GM18909 (cell line): ENCODE results near the gene CIROP.
"Not testable (repeated sequence)": the region's sequence is repeated elsewhere in the genome, so short reads cannot be mapped to it uniquely, and the experiment has no call there.

ENCODE experiments used
- ATAC-seq: cut with Tn5 transposase; IDR thresholded peaks from one replicate; pipeline ENCODE4 v1.9.1; 2021; ENCODE audit warnings: mild to moderate bottlenecking; ENCODE audit not compliant: unreplicated experiment, poor library complexity

CIROP gene

DNA sequence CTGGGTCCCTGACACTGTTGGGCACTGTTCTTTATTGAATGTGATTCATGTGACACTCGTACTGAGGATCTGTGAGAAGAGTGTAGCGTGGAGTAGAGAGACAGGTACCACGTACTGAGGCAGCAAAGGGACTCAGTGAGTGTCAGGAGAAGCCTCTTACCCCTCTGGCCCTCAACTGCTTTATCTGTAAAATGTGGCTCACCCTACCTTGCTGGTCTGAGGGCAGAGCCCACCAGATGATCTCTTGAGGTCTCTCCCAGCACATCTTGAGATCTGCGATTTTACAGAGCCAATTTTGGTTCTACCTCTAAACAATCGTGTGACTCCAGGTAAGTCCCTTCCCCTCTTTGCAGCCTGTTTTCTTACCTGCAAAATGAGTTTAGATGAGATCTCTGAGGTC, 11.1 kb upstream of the CIROP start:
- no peak for ATAC-seq

DNA sequence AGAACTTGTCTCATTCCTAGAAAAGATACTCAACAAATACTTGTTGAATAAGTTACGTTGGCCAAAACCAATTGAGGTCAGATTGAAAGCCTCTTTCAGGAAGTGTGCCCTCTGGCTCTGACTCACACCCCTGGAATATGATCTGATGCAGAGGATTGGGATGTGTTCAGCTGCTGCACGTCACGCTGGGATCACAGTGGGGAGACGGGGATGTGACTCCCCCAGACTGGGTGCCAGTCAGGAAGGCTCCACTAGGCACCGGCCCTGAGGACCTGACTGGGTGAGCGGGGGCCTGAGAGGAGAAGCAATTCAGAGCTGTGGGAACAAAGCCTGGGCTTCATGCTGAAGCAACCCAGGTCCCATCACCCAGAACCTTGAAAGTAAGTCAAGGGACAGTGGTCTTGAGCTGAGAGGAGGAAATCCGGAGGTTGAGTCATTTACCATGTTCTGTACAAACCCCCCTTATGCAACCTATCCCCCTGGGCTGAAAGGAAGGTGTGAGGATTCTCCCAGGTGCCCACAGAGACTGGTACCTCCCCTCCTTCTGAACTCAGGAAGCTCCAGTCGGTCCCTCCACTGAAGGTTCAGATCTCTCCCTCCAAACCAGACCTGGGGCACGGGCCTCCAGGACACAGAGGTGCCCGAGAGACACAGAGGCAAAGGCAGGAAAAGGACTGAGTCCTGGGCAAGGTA, 10.4 kb upstream of the CIROP start:
- no peak for ATAC-seq

DNA sequence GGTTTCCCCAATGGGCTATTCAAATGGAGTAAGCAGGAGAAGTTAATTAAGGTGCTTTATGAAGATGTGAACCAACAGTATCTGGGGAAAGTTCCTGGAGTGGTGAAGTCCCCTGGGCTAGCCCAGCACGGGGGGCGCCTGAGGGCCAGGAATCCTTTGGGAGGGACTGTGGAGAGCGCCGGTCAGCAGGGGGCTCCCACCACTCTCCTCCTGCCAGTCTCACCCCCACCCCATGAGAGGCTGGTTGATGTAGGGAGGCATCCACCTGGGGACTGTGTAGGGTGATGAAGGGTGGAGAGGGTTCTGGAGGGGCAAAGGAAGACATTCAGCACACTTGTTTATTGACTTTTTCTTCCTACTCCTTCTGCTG, 9.9 kb upstream of the CIROP start:
- no peak for ATAC-seq

DNA sequence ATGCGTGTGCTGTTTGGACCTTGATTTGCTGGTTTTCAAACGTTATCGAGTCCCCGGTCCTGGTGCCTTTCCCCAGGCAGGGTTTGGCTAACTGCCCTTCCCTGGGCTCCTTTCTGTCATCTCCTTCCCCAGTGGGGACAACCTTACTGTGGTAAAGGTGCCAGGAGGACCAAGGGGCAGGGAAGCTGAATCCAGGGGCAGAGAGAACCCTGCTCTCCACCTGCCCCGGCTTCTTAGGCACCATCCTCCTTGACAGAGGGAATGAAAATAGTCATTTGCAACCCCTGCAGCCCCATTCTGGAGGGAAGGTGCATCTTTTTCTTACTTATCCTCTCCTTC, 9.3 kb upstream of the CIROP start:
- ATAC-seq = no peak

DNA sequence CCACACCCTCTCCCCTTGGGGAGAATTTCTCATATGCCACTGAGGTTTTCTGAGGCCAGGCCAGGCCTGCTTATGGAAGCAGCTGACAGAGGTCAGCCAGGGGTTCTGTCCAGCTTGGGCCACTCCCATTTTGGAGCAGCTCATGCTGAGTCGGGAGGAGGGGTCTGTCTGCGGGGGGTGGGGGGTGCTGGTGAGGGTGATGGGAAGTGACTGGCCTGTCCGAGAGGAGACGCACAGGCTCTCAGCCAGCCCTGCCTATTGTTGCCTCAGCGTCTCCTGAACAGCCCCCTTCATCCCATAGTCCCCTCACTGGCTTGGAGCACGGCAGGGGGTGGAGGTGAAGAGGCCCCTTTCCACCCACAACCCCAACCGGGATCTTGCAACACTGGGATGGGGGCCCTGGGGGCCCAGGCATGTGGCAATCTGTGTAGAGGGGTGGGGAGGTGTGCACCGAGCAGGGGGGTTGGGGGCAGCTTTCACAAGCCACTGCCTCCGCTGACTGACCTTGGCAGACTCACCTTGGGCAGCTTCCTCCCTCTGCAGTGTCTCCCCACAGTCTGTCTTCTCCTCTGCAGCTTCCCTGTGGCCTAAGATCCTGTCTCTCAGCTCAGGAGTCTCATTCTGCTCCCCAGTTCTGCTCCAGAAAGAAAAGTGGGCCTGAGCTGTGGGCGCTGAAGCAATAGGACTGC, 8.8 kb upstream of the CIROP start:
- no peak for ATAC-seq

DNA sequence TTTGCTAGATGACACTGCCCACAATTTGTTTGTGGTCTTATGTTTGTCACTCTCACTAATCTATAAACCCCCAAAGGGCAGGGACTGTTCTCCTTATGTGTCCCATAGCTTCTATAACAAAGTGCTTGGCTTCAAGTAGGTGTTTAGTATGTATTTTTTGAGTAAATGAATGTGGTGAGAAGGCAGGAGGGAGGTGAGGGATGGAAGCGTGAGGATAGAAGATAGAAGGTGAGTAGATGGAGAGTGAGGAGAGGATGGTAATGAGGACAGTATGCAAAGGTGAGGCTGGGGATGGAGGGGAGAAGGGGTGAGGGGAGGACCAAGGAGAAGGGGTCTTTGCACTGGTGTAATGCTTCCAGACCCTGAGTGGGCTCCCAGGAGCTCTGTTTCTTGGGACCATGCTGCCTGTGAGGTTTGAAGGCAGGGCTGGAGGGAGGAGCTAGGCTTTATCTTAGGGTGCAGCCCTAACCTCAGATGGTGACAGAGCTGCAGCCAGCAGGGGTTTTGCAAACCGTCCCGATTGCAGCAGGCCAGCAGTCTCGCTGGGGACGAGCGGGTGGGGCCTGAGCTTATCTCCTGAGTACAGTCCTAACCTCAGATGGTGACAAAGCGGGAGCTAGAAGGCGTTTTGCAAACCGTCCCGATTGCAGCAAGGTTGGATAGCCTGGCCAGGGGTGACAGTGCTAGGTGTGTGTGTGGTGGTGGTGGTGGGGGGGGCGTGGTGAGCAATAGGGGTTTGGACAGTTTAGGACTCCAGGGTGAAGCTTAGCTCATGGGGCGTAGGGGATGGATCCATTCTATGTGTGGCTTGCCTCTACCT, 7.8 kb upstream of the CIROP start:
- ATAC-seq = no peak

DNA sequence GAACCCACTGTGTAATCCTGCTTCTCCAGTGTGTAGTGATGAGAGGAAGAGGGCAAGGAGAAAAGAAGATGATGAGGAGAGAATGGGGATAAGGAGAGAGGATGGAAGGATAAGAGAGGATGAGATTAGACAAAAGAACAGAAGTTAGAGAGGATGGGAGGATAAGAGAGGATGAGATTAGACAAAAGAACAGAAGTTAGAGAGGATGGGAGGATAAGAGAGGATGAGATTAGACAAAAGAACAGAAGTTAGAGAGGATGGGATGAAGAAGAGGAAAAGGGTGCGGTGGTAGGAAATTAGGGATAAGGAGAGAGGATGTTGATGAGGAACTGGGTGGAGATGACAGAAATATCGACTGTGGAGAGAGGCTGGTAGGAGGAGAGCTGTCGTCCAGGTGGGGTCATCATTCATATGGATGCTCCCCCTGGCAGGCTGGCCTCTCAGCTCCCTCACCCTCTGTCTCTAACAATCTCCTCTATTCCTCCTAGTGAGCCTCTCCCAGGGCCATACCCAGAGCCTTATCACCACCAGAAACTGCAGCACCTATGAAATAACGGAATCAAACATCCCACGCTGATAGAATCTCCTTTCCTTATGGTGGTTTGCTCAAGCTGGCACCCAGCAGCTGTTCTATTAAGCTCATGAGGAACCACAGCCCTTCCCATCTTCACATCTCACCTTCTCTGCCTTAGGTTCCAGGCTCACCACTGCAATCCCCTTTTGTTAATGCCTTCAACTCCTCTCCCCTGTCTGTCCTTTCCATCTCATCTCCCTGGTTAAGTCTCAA, 6.0 kb upstream of the CIROP start:
- no peak for ATAC-seq

DNA sequence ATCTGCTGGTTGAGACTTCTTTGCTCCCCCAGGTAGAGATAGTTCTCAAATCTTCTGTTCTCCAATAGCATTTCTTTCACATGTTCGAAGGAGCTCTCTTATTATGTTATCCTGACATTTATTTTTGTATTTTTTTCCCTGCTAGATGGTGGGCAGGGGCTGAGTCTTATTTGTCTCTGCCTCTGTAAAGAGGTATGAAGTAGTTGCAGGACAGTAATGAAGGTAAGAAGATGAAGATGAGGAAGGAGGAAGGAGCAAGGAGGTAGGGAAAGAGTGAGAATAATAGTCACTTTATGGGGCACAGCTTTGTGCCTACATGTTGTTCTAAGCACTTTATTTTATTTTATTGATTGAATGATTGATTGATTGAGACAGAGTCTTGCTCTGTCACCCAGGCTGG, 5.0 kb upstream of the CIROP start:
- ATAC-seq = no peak

DNA sequence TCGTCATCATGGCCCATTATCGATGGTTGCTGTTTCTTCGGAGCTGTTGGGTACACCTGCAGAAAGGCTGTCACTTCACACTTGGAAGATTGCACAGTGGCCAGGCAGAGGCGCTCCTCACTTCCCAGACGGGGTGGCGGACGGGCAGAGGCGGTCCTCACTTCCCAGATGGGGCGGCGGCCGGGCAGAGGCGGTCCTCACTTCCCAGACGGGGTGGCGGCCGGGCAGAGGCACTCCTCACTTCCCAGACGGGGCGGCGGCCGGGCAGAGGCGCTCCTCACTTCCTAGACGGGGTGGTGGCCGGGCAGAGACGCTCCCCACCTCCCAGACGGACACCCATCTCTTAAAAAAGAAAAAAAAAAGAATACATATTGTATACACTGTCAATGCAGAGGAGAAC, 3.4 kb upstream of the CIROP start:
- ATAC-seq = not testable (repeated sequence)

DNA sequence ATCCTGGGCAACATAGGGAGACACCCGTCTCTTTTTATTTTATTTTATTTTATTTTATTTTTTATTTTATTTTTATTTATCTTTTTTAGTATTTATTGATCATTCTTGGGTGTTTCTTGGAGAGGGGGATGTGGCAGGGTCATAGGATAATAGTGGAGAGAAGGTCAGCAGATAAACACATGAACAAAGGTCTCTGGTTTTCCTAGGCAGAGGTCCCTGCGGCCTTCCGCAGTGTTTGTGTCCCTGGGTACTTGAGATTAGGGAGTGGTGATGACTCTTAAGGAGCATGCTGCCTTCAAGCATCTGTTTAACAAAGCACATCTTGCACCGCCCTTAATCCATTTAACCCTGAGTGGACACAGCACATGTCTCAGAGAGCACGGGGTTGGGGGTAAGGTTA, 2.8 kb upstream of the CIROP start:
- not testable (repeated sequence) for ATAC-seq

DNA sequence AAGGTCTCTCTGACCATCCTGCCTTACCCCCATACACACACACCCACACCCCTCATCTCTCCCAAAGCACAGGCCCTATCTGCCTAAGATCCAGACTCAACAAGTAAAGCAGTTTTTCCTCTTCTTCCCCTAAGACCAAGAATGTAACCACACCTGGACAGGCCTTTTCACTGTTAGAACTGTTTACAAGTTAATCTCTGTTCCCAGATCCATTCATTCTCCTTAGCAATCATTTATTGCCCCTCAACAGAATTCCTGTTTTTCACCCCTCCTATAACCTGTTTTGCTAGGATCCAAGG, 1.9 kb upstream of the CIROP start:
- ATAC-seq = no peak

DNA sequence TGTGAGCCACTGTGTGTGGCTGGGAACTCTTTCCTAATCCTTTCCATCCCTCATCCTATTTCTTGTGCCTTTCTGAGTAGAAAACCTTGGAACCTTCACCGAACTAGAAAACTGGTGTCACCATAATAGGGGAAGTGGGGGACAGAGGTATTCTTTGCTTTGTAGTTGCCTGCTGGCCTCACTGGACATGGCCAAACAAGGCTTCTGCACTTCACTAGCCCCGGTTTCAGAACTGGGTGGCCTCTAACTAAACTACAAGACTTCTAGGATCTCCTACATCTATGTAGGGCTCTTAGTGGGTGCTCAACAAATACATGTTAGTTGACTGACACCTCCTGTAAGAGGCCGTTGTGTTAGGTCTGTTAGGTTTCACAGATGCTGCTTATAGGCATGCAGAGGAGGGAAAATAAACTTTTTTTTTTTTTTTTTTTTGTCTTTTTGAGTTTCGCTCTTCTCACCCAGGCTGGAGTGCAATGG, 597 bp upstream of the CIROP start:
- no peak for ATAC-seq

DNA sequence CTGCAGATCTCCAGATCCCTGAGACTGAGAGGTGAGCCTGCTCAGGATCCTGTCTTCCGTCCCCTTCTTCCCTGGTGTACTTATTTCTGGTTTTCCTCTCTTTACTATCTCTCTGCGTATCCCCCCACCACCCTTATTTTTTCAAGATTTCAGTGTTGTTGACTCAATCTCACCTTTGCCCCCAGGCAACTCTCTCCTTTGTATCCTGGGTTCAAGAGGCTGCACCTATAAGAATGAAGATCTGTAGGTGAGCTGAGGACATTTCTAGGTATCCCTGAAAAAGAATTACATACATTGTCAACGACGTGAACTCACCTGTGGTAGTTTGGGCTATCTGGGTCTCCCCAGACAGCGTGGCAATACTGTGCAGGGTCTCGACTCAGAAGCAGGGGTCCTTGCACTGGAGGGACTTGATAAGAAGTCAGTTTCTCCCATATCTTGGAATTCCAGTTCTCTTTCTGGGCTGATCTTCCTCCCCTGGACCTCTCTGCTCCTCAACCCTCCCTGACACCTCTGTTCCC, 659 bp downstream of the CIROP start:
- no peak for ATAC-seq

DNA sequence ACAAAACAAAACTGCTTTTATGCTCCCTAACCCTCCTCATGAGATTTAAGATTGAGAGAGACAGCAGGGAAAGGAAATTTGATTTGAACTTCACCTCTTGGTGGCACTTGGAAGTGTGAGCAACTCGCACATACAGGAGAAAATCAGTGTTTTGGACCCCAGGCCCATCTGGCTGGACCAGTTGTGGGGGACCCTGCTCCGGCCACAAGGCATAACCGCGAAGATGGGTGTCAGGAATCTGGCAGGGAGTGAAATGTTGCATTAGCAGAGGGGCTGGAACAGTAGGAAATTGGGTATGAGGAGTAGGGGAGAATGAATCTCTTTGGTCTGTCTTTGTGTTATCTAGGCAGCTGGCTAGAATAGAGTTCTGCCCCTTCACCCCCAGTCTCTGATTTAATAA, 1.2 kb downstream of the CIROP start:
- ATAC-seq = no peak

DNA sequence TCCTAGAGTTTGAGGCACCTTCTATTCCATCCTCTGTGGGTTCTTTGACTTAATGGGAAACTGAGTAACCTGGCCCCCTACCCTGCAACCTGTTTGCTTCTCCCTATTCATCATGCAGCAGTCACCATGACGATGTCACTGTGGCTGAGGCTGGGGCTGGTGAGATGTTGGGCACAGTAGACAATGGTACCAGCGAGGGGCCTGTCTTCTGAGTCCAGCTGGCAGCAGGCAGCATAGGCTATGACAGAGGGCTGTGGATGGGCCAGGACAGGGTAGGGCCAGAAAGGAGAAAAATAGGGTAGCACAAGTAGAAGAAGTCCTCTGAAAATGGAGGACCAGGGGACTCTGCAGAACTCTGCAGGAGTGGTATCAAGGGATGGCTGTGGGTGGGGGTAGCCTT, 2.0 kb downstream of the CIROP start:
- no peak for ATAC-seq

DNA sequence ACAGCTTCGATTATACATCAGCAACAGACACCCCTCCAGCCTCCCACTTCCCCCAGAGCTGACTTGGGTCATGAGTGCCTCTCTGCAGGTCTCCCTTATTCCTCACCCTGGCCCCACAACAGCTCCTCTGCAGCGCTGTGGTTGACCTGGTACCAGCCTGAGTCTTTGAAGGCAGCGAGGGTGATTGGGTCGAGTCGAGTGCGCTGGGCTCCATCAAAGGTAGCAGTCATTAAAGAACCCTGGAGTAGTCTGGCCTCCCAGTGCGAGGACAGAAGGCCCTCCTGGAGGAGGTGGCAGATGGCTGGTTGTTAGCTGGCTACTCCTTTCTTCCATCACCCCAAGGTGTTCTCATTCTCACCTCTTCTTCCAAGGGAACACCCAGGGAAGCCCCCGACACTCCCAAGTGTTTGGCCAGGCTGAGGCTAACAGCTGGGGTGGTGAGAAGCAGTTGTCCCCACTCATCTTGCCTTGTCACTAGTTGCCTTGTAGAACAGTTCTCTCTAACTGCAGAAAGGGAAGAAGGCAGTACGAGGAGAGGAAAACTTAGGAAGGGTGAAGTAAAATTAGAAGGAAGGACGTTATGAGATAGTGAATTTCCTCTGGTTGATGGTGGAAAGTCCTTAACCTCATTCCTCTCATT, 2.7 kb downstream of the CIROP start:
- no peak for ATAC-seq

DNA sequence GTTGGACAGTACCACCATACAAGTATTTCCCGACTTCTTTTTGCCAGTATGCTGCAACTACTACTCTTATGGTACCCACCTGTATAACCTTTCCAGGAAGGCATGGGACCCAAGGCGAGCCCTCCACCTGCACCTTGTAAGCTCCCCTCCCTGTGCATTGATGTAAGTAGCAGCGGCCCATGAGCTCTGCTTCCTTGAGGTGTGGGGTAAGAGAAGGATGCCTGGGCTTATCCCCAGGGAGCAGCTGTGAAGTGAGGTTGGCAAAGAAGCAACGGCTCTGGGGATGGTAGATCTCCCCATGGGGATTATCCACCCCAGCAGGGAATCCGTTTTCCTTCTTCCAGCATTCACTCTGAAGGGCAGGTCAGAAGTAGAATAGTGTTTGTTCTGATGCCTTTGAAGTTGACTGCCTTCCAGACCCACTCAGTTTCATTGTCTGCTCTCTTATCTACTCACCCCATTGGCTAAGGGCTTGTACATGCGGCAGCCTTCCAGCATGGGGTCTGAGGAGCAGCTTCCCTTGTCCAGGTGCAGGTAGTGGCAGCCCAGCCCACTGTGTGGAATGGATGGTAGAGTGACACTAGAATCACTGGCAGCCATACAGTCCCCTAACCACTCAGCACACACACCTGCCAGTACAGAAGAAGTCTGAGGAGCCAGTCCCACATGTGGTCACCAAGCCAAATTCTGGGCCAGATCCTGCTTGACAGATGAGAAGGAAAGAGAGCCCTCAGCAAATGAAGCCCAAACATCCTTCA, 3.4 kb downstream of the CIROP start:
- ATAC-seq = no peak

DNA sequence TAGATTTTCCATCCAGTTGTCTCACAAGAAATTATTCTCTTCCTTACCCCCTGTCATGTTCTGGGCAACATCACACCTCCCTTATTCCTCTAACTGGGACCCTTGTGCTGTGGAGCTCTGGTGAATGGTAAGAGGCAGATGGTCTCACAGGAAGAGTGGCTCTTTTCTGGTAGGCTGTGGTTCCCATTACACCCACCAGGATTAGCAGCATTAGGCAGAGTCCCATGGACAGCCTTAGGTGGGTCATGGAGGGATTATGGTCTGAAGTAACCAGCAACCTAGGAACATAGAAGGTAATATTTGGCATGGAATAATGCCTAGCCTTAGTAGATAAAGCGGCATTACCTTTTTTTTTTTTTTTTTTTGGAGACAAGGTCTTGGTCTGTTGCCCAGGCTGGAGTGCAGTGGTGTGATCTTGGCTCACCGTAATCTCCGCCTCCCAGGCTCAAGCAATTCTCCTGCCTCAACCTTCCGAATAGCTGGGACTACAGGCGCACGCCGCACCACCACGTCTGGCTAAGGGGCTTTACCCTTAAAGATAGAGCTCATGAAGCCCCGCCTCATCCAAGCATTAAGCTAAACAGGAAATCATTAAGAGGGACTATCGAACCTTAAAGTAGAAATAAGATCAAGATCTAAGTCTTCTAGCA, 5.5 kb downstream of the CIROP start:
- ATAC-seq = no peak

DNA sequence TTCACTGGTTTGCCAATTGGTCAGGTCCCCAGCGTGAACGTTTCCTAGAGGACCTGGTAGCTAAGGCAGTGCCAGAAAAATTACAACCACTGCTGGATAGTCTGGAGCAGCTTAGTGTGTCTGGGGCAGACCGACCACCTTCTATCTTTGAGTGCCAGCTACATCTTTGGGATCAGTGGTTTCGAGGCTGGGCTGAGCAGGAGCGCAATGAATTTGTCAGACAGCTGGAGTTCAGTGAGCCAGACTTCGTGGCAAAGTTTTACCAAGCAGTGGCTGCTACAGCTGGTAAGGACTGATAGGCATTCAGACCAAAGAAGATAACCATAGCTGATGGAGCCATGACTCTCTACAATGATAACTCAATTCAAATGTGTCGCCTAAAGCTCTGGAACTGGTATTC, 7.0 kb downstream of the CIROP start:
- ATAC-seq = no peak
